Epithelial cell of esophagus (primary cell): ENCODE data around the gene LRRC30.
"Not testable (repeated sequence)": the region's sequence is repeated elsewhere in the genome, so short reads cannot be mapped to it uniquely, and the experiment has no call there.

Experiments used
- DNase-seq: peaks from one replicate; pipeline ENCODE4 v3.0.0; 2010; ENCODE audit warnings: low read depth
- H3K4me3 ChIP-seq: 2 replicates; pipeline ENCODE4 v1.5.1; 2011; ENCODE audit warnings: mild to moderate bottlenecking, low read length, control low read depth
- CTCF ChIP-seq: IDR thresholded peaks from 2 replicates; pipeline ENCODE4 v1.5.1; 2011; ENCODE audit warnings: low read depth, mild to moderate bottlenecking, low read length, control low read depth, inconsistent platforms; ENCODE audit not compliant: insufficient read depth; ENCODE audit errors: missing control alignments

Gene LRRC30

GRCh38 chr18:7197854-7198253 is 33.0 kb upstream of the LRRC30 start:
- no peak overlapping the region for H3K4me3 ChIP-seq
- TF ChIP-seq CTCF, result no peak
- no peak for DNase-seq

GRCh38 chr18:7198326-7198725 is 32.6 kb upstream of the LRRC30 start:
- no peak for DNase-seq
- no peak for TF ChIP-seq CTCF

GRCh38 chr18:7201096-7201495 is 29.8 kb upstream of the LRRC30 start:
- DNase-seq, result no peak
- no peak overlapping the region for H3K4me3 ChIP-seq
- TF ChIP-seq CTCF, result no peak

More at GRCh38 chr18:7198326-7198725, 32.6 kb upstream of the LRRC30 start:
- H3K4me3 ChIP-seq, result no peak overlapping the region

- no peak overlapping the region for H3K4me3 ChIP-seq
- DNase-seq, result no peak
- TF ChIP-seq CTCF, result no peak
Measured at GRCh38 chr18:7202169-7202568, 28.7 kb upstream of the LRRC30 start.

GRCh38 chr18:7203601-7204000 is 27.3 kb upstream of the LRRC30 start:
- not testable (repeated sequence) for H3K4me3 ChIP-seq, DNase-seq

- no peak for TF ChIP-seq CTCF
- H3K4me3 ChIP-seq, result no peak overlapping the region
- DNase-seq, result no peak
Measured at GRCh38 chr18:7205346-7205745, 25.5 kb upstream of the LRRC30 start.

GRCh38 chr18:7206217-7206616 is 24.7 kb upstream of the LRRC30 start:
- no peak for DNase-seq
- TF ChIP-seq CTCF, result no peak
- no peak overlapping the region for H3K4me3 ChIP-seq

GRCh38 chr18:7207366-7207915 is 23.4 kb upstream of the LRRC30 start:
- no peak for TF ChIP-seq CTCF
- H3K4me3 ChIP-seq, result no peak overlapping the region
- no peak for DNase-seq
